Hepatocyte (in vitro differentiated cells): ENCODE results near the gene MTCH2. TPM values are rescaled to one million over a fixed set of nuclear protein-coding genes. Genes with fewer than 3 reads are reported as not detected.

Source experiments
- DNase-seq: peaks from one replicate; pipeline ENCODE4 v3.0.0-alpha.2; 2016; ENCODE audit warnings: low spot score
- H2AFZ ChIP-seq: fragments of 200-600 bp; sonication (generic); 2 replicates; pipeline ENCODE4 v1.6.0; 2016; ENCODE audit warnings: antibody characterized with exemption, mild to moderate bottlenecking
- H3K27ac ChIP-seq: fragments of 200-600 bp; sonication (generic); 2 replicates; pipeline ENCODE4 v1.5.1; 2016; ENCODE audit warnings: mild to moderate bottlenecking
- H3K27me3 ChIP-seq: fragments of 200-600 bp; sonication (generic); 2 replicates; pipeline ENCODE4 v1.6.1; 2016
- H3K36me3 ChIP-seq: fragments of 200-600 bp; sonication (generic); replicated peaks from 2 replicates; pipeline ENCODE4 v1.5.1; 2016; ENCODE audit warnings: low read depth; ENCODE audit not compliant: insufficient read depth
- H3K4me1 ChIP-seq: fragments of 200-600 bp; sonication (generic); 2 replicates; pipeline ENCODE4 v1.5.1; 2016; ENCODE audit warnings: mild to moderate bottlenecking, moderate library complexity; ENCODE audit not compliant: insufficient read depth
- H3K4me2 ChIP-seq: fragments of 200-600 bp; sonication (generic); 2 replicates; pipeline ENCODE4 v1.6.0; 2016
- H3K4me3 ChIP-seq: fragments of 200-600 bp; sonication (generic); 2 replicates; pipeline ENCODE4 v1.5.1; 2016; ENCODE audit warnings: mild to moderate bottlenecking
- H3K79me2 ChIP-seq: fragments of 200-600 bp; sonication (generic); 2 replicates; pipeline ENCODE4 v1.6.0; 2017; ENCODE audit warnings: mild to moderate bottlenecking
- H3K9me2 ChIP-seq: fragments of 200-600 bp; sonication (generic); replicated peaks from 2 replicates; pipeline ENCODE4 v1.6.0; 2017; ENCODE audit warnings: mild to moderate bottlenecking; ENCODE audit not compliant: insufficient read depth
- H3K9me3 ChIP-seq: fragments of 200-600 bp; sonication (generic); 2 replicates; pipeline ENCODE4 v1.5.1; 2016; ENCODE audit warnings: low read depth, mild to moderate bottlenecking
- H4K20me1 ChIP-seq: fragments of 200-600 bp; sonication (generic); 2 replicates; pipeline ENCODE4 v1.6.0; 2016; ENCODE audit warnings: mild to moderate bottlenecking; ENCODE audit not compliant: insufficient read depth, poor library complexity, severe bottlenecking
- CTCF ChIP-seq: fragments of 200-600 bp; sonication (generic); IDR thresholded peaks from 2 replicates; pipeline ENCODE4 v1.5.1; 2016; ENCODE audit warnings: antibody characterized with exemption, mild to moderate bottlenecking; ENCODE audit not compliant: poor library complexity
- EZH2 ChIP-seq: fragments of 200-600 bp; sonication (generic); IDR thresholded peaks from 2 replicates; pipeline ENCODE4 v1.6.1; 2016; ENCODE audit warnings: antibody characterized with exemption, mild to moderate bottlenecking, borderline replicate concordance
- EZH2phosphoT487 ChIP-seq: fragments of 200-600 bp; sonication (generic); IDR thresholded peaks from one replicate; pipeline ENCODE4 v1.6.1; 2018; ENCODE audit warnings: antibody characterized with exemption, mild to moderate bottlenecking, low read depth, moderate library complexity; ENCODE audit not compliant: unreplicated experiment, severe bottlenecking
- WGBS: methylation state at CpG from one replicate; pipeline ENCODE4 v1.1.6; 2016; ENCODE audit warnings: low lambda C conversion rate; ENCODE audit errors: missing lambda C conversion rate; 5-methylcytosine and 5-hydroxymethylcytosine counted together
- polyA plus RNA-seq: library from polyadenylated mRNA; unstranded; fragments of >200 nt; fragmentation: Nextera tagmentation; extraction: Ambion mirVana; gene quantifications from 2 replicates; pipeline ENCODE4 v1.2.1, GENCODE V29; 2016
- total RNA-seq: library from RNA; depleted of rRNA; stranded (reverse); fragments of >200 nt; gene quantifications from 2 replicates; pipeline ENCODE4 v1.2.3, GENCODE V29; 2014

MTCH2 gene
- total and polyA plus RNA-seq, 2 experiments from 2014 or later: 96.1 to 171 TPM

GRCh38 chr11:47631473-47631872 is 10.9 kb downstream of the MTCH2 start:
- Histone ChIP-seq H2AFZ (no peak overlapping the region), H3K4me3 (no peak overlapping the region), H3K27me3 (no peaks in the 10 kb centered on the region), H3K27ac (no peak overlapping the region), H3K4me2 (no peak overlapping the region), H4K20me1 (no peaks in the 10 kb centered on the region), H3K9me2 (no peaks in the 10 kb centered on the region), H3K79me2 (no peaks in the 10 kb centered on the region), H3K4me1 (peaks cover 5% of the 10 kb centered on the region), H3K36me3 (peaks cover 5% of the 10 kb centered on the region), H3K9me3 (no peaks in the 10 kb centered on the region)
- DNase-seq: no peak
- whole genome bisulfite sequencing: 77% methylated on average over 5 of the region's 5 CpGs
- TF ChIP-seq CTCF: no peak
- TF ChIP-seq EZH2: no peak
- TF ChIP-seq EZH2phosphoT487: no peak

- no peak overlapping the region for H3K4me2 ChIP-seq
- peaks cover 5% of the 10 kb centered on the region for H3K4me1 ChIP-seq
- H3K4me3 ChIP-seq: no peak overlapping the region
- H3K9me3 ChIP-seq: no peaks in the 10 kb centered on the region
- peak; percentile 48 for DNase-seq
- H3K9me2 ChIP-seq: no peaks in the 10 kb centered on the region
- no peak overlapping the region for H3K27ac ChIP-seq
- 30% methylated on average over 4 of the region's 4 CpGs for WGBS
- no peaks in the 10 kb centered on the region for H4K20me1 ChIP-seq
- H3K27me3 ChIP-seq: no peaks in the 10 kb centered on the region
- TF ChIP-seq EZH2phosphoT487 (peak; percentile 72), CTCF (no peak)
- peaks cover 5% of the 10 kb centered on the region for H3K36me3 ChIP-seq
- H3K79me2 ChIP-seq: no peaks in the 10 kb centered on the region
- no peak overlapping the region for H2AFZ ChIP-seq
Measured at GRCh38 chr11:47628026-47628425, 14.3 kb downstream of the MTCH2 start.

- Histone ChIP-seq H3K9me3 (no peaks in the 10 kb centered on the region), H3K27ac (no peak overlapping the region), H3K4me2 (no peak overlapping the region), H3K9me2 (no peaks in the 10 kb centered on the region), H4K20me1 (no peaks in the 10 kb centered on the region), H2AFZ (no peak overlapping the region), H3K4me3 (no peak overlapping the region), H3K79me2 (no peaks in the 10 kb centered on the region), H3K36me3 (peaks cover 5% of the 10 kb centered on the region), H3K27me3 (no peaks in the 10 kb centered on the region), H3K4me1 (peaks cover 5% of the 10 kb centered on the region)
- TF ChIP-seq EZH2phosphoT487 (no peak), EZH2 (no peak), CTCF (no peak)
- WGBS: 97% methylated on average over 8 of the region's 8 CpGs
- DNase-seq: no peak
Measured at GRCh38 chr11:47626234-47626633, 16.1 kb downstream of the MTCH2 start.

GRCh38 chr11:47620836-47621378 is 21.5 kb downstream of the MTCH2 start:
- Histone ChIP-seq H2AFZ (no peak overlapping the region), H3K27me3 (no peaks in the 10 kb centered on the region), H3K9me3 (no peaks in the 10 kb centered on the region), H3K4me3 (no peak overlapping the region), H3K79me2 (no peaks in the 10 kb centered on the region), H3K27ac (no peak overlapping the region), H3K36me3 (peaks cover 2% of the 10 kb centered on the region), H3K4me1 (no peaks in the 10 kb centered on the region), H3K4me2 (no peak overlapping the region), H4K20me1 (no peaks in the 10 kb centered on the region), H3K9me2 (no peaks in the 10 kb centered on the region)
- TF ChIP-seq CTCF: no peak
- TF ChIP-seq EZH2phosphoT487: no peak
- no peak for TF ChIP-seq EZH2
- DNase-seq: no peak
- WGBS: 96% methylated on average over 2 of the region's 2 CpGs
